Stimulated activated naive B cell treated with anti-CD40 and anti-IgM and Interleukin-4, amounts not matched to agents 10 μg/mL and 1 μg/mL and 100 μg/mL, for 72 hours (primary cell): ENCODE results near the gene KDM8.
A peak's percentile ranks its signal among the peaks of the same experiment; 100 is the strongest.
"Not testable (repeated sequence)": the region's sequence is repeated elsewhere in the genome, so short reads cannot be mapped to it uniquely, and the experiment has no call there.

Experiments
- ATAC-seq, 2 donors: fragments of 150-1000 bp; cut with Tn5 transposase; replicated peaks; 2 replicates each; pipeline ENCODE4 v1.10.0; 2021; ENCODE audit warnings: moderate library complexity in 1 of 2
- DNase-seq: peaks from one replicate; pipeline ENCODE4 v3.0.0; 2021
- H3K27ac Mint-ChIP-seq: one replicate; pipeline ENCODE4 v1.8.0; 2022; ENCODE audit warnings: mild to moderate bottlenecking, mixed read lengths
- H3K27me3 Mint-ChIP-seq, 2 donors: one replicate each; pipeline ENCODE4 v1.8.0; 2022; ENCODE audit warnings: mixed read lengths in 2 of 2
- H3K36me3 Mint-ChIP-seq, 2 donors: one replicate each; pipeline ENCODE4 v1.8.0; 2022; ENCODE audit warnings: mixed read lengths in 2 of 2, mild to moderate bottlenecking in 1 of 2
- H3K4me1 Mint-ChIP-seq, 2 donors: one replicate each; pipeline ENCODE4 v1.8.0; 2022; ENCODE audit warnings: mixed read lengths in 2 of 2, mild to moderate bottlenecking in 1 of 2
- H3K4me3 Mint-ChIP-seq, 2 donors: one replicate each; pipeline ENCODE4 v1.8.0; 2022; ENCODE audit warnings: mild to moderate bottlenecking in 2 of 2, mixed read lengths in 2 of 2, moderate library complexity in 1 of 2
- H3K9me3 Mint-ChIP-seq, 2 donors: one replicate each; pipeline ENCODE4 v1.8.0; 2022; ENCODE audit warnings: mixed read lengths in 2 of 2, mild to moderate bottlenecking in 1 of 2

KDM8 gene

GRCh38 chr16:27242398-27242797 lies 39.1 kb downstream of the KDM8 start:
- DNase-seq (no peak), ATAC-seq (no peak)
- Mint-ChIP-seq H3K4me1 (peaks cover 61 to 84% of the 10 kb centered on the region in 2 donors), H3K27me3 (no peaks in the 10 kb centered on the region), H3K36me3 (peaks cover 22 to 44% of the 10 kb centered on the region in 2 donors), H3K4me3 (peak overlapping the region; percentile 68 to 75), H3K9me3 (peaks cover 3% of the 10 kb centered on the region in 2 donors), H3K27ac (peak overlapping the region; percentile 86)

GRCh38 chr16:27242868-27243590 lies 39.7 kb downstream of the KDM8 start:
- H3K9me3 Mint-ChIP-seq, result peaks cover 3 to 7% of the 10 kb centered on the region in 2 donors
- H3K4me1 Mint-ChIP-seq, result peaks cover 60 to 84% of the 10 kb centered on the region in 2 donors
- H3K27me3 Mint-ChIP-seq, result no peaks in the 10 kb centered on the region
- no peak for DNase-seq
- ATAC-seq, result peak; percentile 65 to 79
- peaks cover 28 to 50% of the 10 kb centered on the region in 2 donors for H3K36me3 Mint-ChIP-seq
- H3K4me3 Mint-ChIP-seq, result peak overlapping the region; percentile 68 to 75
- peak overlapping the region; percentile 86 for H3K27ac Mint-ChIP-seq

- H3K4me1 Mint-ChIP-seq, result peaks cover 55 to 84% of the 10 kb centered on the region in 2 donors
- no peak for ATAC-seq
- no peak for DNase-seq
- H3K4me3 Mint-ChIP-seq, result peak overlapping the region; percentile 52 to 68
- peaks cover 5 to 10% of the 10 kb centered on the region in 2 donors for H3K9me3 Mint-ChIP-seq
- H3K36me3 Mint-ChIP-seq, result peaks cover 33 to 57% of the 10 kb centered on the region in 2 donors
- no peaks in the 10 kb centered on the region for H3K27me3 Mint-ChIP-seq
- H3K27ac Mint-ChIP-seq, result peak overlapping the region; percentile 86
These were observed 40.5 kb downstream of the KDM8 start for GRCh38 chr16:27243725-27244362.

- H3K9me3 Mint-ChIP-seq, result peaks cover 5 to 11% of the 10 kb centered on the region in 2 donors
- H3K36me3 Mint-ChIP-seq, result peaks cover 32 to 56% of the 10 kb centered on the region in 2 donors
- peaks cover 51 to 80% of the 10 kb centered on the region in 2 donors for H3K4me1 Mint-ChIP-seq
- H3K27ac Mint-ChIP-seq, result peak overlapping the region; percentile 86
- peak overlapping the region; percentile 52 to 68 for H3K4me3 Mint-ChIP-seq
- DNase-seq (no peak), ATAC-seq (no peak)
- H3K27me3 Mint-ChIP-seq, result no peaks in the 10 kb centered on the region
These were observed 41.0 kb downstream of the KDM8 start for GRCh38 chr16:27244363-27244755.

GRCh38 chr16:27245276-27246172 lies 42.2 kb downstream of the KDM8 start:
- Mint-ChIP-seq H3K4me3 (no peak overlapping the region), H3K27me3 (no peaks in the 10 kb centered on the region), H3K4me1 (peaks cover 50 to 85% of the 10 kb centered on the region in 2 donors), H3K36me3 (peaks cover 41 to 60% of the 10 kb centered on the region in 2 donors), H3K27ac (no peak overlapping the region), H3K9me3 (peaks cover 5 to 11% of the 10 kb centered on the region in 2 donors)
- DNase-seq, result no peak
- no peak for ATAC-seq

GRCh38 chr16:27246439-27246838 lies 43.1 kb downstream of the KDM8 start:
- Mint-ChIP-seq H3K36me3 (peaks cover 37 to 58% of the 10 kb centered on the region in 2 donors), H3K4me3 (no peak overlapping the region), H3K27ac (no peak overlapping the region), H3K4me1 (peaks cover 51 to 83% of the 10 kb centered on the region in 2 donors), H3K27me3 (no peaks in the 10 kb centered on the region), H3K9me3 (peaks cover 5 to 11% of the 10 kb centered on the region in 2 donors)
- no peak for ATAC-seq
- no peak for DNase-seq

GRCh38 chr16:27247076-27247475 lies 43.8 kb downstream of the KDM8 start:
- H3K9me3 Mint-ChIP-seq, result peaks cover 5 to 11% of the 10 kb centered on the region in 2 donors
- H3K4me1 Mint-ChIP-seq, result peaks cover 55 to 84% of the 10 kb centered on the region in 2 donors
- not testable (repeated sequence) for H3K27me3 Mint-ChIP-seq, DNase-seq, H3K4me3 Mint-ChIP-seq
- ATAC-seq, result peak in 1 of 2 donors; percentile 36
- peaks cover 34 to 58% of the 10 kb centered on the region in 2 donors for H3K36me3 Mint-ChIP-seq
- H3K27ac Mint-ChIP-seq, result peak overlapping the region; percentile 92

GRCh38 chr16:27248036-27248435 lies 44.7 kb downstream of the KDM8 start:
- ATAC-seq, result no peak
- Mint-ChIP-seq H3K27me3 (no peaks in the 10 kb centered on the region), H3K4me3 (no peak overlapping the region), H3K27ac (peak overlapping the region; percentile 92), H3K9me3 (peaks cover 5 to 11% of the 10 kb centered on the region in 2 donors), H3K36me3 (peaks cover 37 to 62% of the 10 kb centered on the region in 2 donors), H3K4me1 (peaks cover 53 to 84% of the 10 kb centered on the region in 2 donors)
- DNase-seq, result no peak

- Mint-ChIP-seq H3K4me3 (peak overlapping the region; percentile 51 to 67), H3K36me3 (peaks cover 37 to 66% of the 10 kb centered on the region in 2 donors), H3K4me1 (peaks cover 53 to 84% of the 10 kb centered on the region in 2 donors), H3K9me3 (peaks cover 5 to 11% of the 10 kb centered on the region in 2 donors), H3K27ac (peak overlapping the region; percentile 27)
- H3K27me3 Mint-ChIP-seq, DNase-seq, ATAC-seq: not testable (repeated sequence)
These were observed 45.6 kb downstream of the KDM8 start for GRCh38 chr16:27248886-27249285.

GRCh38 chr16:27251541-27252205 lies 48.3 kb downstream of the KDM8 start:
- H3K27me3 Mint-ChIP-seq, result no peaks in the 10 kb centered on the region
- H3K36me3 Mint-ChIP-seq, result peaks cover 44 to 77% of the 10 kb centered on the region in 2 donors
- DNase-seq (no peak), ATAC-seq (peak; percentile 34 to 38)
- H3K4me1 Mint-ChIP-seq, result peaks cover 61 to 90% of the 10 kb centered on the region in 2 donors
- H3K9me3 Mint-ChIP-seq, result peaks cover 7 to 11% of the 10 kb centered on the region in 2 donors
- peak overlapping the region; percentile 1 to 18 for H3K4me3 Mint-ChIP-seq
- peak overlapping the region; percentile 73 for H3K27ac Mint-ChIP-seq

- H3K4me1 Mint-ChIP-seq, result peaks cover 56 to 90% of the 10 kb centered on the region in 2 donors
- DNase-seq (no peak), ATAC-seq (no peak)
- H3K27ac Mint-ChIP-seq, result peak overlapping the region; percentile 73
- H3K27me3 Mint-ChIP-seq, result no peaks in the 10 kb centered on the region
- peak overlapping the region; percentile 20 to 21 for H3K4me3 Mint-ChIP-seq
- peaks cover 47 to 77% of the 10 kb centered on the region in 2 donors for H3K36me3 Mint-ChIP-seq
- peaks cover 6 to 10% of the 10 kb centered on the region in 2 donors for H3K9me3 Mint-ChIP-seq
These were observed 48.9 kb downstream of the KDM8 start for GRCh38 chr16:27252206-27252585.

GRCh38 chr16:27253526-27253930 lies 50.2 kb downstream of the KDM8 start:
- DNase-seq (no peak), ATAC-seq (peak; percentile 54 to 62)
- H3K4me3 Mint-ChIP-seq, result peak overlapping the region in 1 of 2 donors; percentile 41
- peaks cover 39 to 72% of the 10 kb centered on the region in 2 donors for H3K36me3 Mint-ChIP-seq
- peaks cover 55 to 89% of the 10 kb centered on the region in 2 donors for H3K4me1 Mint-ChIP-seq
- peak overlapping the region; percentile 97 for H3K27ac Mint-ChIP-seq
- peaks cover 3 to 4% of the 10 kb centered on the region in 2 donors for H3K9me3 Mint-ChIP-seq
- H3K27me3 Mint-ChIP-seq, result no peaks in the 10 kb centered on the region

- H3K36me3 Mint-ChIP-seq, result peaks cover 35 to 73% of the 10 kb centered on the region in 2 donors
- H3K4me3 Mint-ChIP-seq, result peak overlapping the region; percentile 63 to 77
- H3K27ac Mint-ChIP-seq, result peak overlapping the region; percentile 97
- ATAC-seq (peak; percentile 86 to 88), DNase-seq (peak; percentile 45)
- H3K4me1 Mint-ChIP-seq, result peaks cover 59 to 92% of the 10 kb centered on the region in 2 donors
- H3K27me3 Mint-ChIP-seq, result no peaks in the 10 kb centered on the region
- H3K9me3 Mint-ChIP-seq, result peaks cover 0 to 2% of the 10 kb centered on the region in 2 donors
These were observed 51.0 kb downstream of the KDM8 start for GRCh38 chr16:27254262-27254811.
